Stimulated activated CD4-positive, alpha-beta T cell treated with anti-CD3 and anti-CD28 coated beads, TNF-alpha, amount 100 ng/mL, for 4 hours (primary cell): ENCODE results near the gene XRCC1.
"Not testable (repeated sequence)": the region's sequence is repeated elsewhere in the genome, so short reads cannot be mapped to it uniquely, and the experiment has no call there.

Experiments used
- DNase-seq, 3 experiments: peaks; one replicate each; pipeline ENCODE4 v3.0.0-alpha.2; 2020; ENCODE audit warnings: low read depth in 3 of 3

The XRCC1 gene

DNA sequence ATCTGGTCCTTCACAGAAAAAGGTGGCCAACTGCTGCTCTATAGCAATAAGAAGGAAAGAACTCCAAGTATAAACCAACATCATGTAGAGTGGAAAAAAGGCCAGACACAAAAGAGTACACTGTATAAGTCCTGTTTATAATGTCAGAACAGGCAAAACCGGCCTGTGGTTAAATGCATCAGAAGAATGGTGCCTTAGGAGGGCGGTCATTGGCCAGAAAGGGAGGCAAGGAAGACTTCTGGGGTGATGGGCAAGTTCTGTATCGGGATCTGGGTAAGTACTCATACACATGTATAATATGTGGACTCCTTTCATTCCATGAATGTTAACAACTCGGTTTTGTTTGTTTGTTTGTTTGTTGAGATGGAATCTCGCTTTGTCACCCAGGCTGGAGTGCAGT lies 52.4 kb downstream of the XRCC1 start:
- no peak for DNase-seq

DNA sequence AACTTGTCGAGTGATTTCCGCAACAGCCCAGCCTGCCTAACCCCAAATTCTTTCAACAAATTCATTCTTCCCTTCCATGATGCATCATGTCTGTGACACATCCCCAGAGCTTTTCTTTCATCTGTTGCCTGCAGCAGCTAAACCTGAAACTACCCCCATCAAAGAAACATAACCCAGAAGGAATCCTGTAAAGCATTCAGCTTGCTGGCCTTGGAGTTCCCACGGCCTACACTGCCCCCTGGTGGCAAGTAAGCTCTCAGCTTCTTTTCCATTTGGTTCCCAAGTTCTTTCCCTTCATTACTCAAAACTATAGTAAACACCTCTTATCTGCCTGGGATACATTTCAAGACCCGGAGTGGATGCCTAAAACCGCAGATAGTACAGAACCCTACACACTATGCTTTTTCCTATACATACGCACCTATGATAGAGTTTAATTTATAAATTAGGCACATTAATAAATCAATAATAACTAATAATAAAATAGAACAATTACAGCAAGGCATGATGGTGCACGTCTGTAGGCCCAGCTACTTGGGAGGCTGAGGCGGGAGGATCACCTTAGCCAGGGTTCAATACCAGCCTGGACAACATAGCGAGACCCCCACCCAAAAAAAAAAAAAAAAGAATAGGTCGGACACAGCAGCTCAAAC lies 55.8 kb downstream of the XRCC1 start:
- peak; percentile 59 to 72 (median 64) for DNase-seq

- no peak for DNase-seq
These were observed 57.3 kb downstream of the XRCC1 start for GRCh38 chr19:43518051-43518450.

DNA sequence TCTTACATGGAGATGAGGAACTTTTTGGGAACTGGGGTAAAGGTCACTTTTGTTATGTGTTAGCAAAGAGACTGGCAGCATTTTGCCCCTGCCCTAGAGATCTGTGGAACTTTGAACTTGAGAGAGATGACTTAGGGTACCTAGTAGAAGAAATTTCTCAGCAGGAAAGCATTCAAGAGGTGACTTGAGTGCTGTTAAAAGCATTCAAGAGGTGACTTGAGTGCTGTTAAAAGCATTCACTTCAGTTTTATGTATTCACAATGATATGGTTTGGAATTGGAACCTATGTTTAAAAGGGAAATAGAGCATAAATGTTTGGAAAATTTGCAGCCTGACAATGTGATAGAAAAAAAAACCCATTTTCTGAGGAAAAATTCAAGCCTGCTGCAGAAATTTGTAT lies 62.9 kb downstream of the XRCC1 start:
- DNase-seq: not testable (repeated sequence)

GRCh38 chr19:43511324-43511723 lies 64.0 kb downstream of the XRCC1 start:
- DNase-seq: no peak

DNA sequence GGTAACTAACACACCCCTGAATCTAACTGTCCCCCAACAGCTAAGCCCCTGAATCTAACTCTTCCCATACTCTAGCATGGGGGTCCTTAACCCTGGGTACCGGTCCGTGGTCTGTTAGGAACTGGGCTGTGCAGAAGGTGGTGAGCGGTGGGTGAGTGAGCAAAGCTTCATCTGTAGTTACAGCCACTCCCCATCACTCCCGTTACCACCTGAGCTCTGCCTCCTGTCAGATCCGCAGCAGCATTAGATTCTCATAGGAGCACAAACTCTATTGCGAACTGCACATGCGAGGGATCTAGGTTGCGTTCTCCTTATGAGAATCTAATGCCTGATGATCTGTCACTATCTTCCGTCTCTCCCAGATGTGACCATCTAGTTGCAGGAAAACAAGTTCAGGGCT lies 64.6 kb downstream of the XRCC1 start:
- no peak for DNase-seq

- no peak for DNase-seq
These were observed 67.4 kb downstream of the XRCC1 start for GRCh38 chr19:43507880-43508279.

GRCh38 chr19:43506629-43507028 lies 68.7 kb downstream of the XRCC1 start:
- no peak for DNase-seq

DNA sequence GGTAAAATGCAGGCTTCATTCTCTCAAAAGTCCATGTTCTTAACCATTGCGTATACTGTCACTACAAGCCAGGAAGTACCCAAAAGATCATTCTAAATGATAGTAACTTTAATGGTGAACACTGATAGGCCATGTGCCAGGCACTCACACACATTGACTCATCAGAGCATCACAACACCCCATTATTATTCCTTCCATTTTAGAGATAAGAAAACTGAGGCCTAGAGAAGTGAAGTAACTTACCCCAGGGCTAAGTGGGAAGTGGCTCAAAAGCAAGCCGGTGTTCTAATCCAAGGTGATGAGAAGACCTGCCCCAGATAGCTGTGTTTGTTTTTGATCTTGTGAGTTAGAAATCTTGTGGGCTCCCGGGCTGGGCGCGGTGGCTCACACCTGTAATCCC lies 69.4 kb downstream of the XRCC1 start:
- no peak for DNase-seq

- DNase-seq: no peak
These were observed 70.2 kb downstream of the XRCC1 start for GRCh38 chr19:43505186-43505456.

GRCh38 chr19:43504426-43505185 lies 70.7 kb downstream of the XRCC1 start, which contains the start of gene PHLDB3:
Gene PHLDB3 (minus strand): TSS chr19:43504746. CDS start chr19:43504118, 628 bp downstream.
- peak in 2 of 3 experiments; percentile 22 to 31 for DNase-seq

- peak; percentile 99 to 100 (median 99) for DNase-seq
These were observed 71.6 kb downstream of the XRCC1 start for GRCh38 chr19:43503501-43504425.

DNA sequence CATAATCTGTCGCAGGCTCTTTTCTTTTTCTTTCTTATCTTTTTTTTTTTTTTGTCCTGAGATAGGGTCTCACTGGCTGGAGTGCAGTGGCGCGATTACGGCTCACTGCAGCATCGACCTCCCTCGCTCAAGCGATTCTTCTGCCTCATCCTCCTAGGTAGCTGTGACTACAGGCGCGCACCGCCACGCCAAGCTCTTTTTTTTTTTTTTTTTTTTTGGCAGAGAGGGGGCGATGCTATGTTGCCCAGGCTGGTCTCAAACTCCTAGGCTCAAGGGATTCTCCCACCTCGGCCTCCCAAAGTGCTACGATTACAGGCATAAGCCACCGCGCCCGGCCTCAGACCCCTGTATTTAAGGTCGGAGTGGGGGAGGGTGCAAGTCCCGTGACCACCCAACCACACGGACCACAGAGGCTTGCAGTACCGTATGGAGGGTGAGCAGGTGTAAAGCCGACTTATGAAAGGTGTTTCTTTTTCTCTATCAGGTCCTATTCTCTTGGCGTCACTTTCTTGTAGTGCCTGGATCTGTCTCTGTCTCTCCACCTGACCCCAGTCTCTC lies 72.8 kb downstream of the XRCC1 start:
- no peak for DNase-seq

- no peak for DNase-seq
These were observed 73.5 kb downstream of the XRCC1 start for GRCh38 chr19:43501661-43502418.

- no peak for DNase-seq
These were observed 76.3 kb downstream of the XRCC1 start for GRCh38 chr19:43499042-43499441.

GRCh38 chr19:43498233-43498842 lies 77.0 kb downstream of the XRCC1 start:
- no peak for DNase-seq

DNA sequence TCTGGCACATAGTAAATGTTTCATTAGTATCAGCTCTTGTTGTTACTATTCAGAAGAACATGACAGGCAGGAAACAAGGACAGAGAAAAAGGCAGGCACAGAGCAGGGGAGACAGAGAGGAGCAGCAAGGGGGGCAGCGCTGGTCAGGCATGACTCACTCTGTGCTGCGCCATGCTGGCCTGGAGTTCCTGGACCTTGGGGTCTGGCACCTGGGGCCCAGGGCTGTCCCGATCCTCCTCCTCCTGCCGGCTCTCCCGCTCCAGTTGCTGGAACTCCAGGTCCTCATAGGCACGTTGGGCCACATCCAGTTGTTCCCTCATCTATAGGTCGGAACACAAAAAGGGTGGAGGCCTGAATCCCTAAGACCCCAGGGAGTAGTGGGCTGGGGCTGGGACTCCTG lies 78.4 kb downstream of the XRCC1 start:
- no peak for DNase-seq

DNA sequence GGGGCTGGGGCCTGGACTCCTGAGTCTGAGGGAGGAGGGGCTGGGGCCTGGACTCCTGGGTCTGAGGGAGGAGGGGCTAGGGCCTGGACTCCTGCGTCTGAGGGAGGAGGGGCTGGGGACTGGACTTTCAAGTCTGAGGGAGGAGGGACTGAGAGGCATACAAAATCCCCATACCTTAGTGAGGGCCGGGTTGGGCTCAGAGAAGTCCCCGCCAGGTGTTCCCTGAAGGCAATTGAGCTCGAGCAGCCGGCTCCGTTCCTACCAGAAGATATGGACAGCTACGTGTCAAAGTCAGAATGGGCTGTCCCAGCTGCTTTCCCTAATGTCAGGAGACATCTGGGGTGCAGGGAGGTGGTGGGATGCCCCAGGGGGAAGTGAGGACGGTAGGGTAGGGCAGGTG lies 80.2 kb downstream of the XRCC1 start:
- DNase-seq: no peak
